ENCODE results near the gene L3MBTL3.

GRCh38 chr6:130176378-130176777, 158.0 kb downstream of the L3MBTL3 start:
- TF ChIP-seq CTCF (IDR thresholded peaks at IDR 0.05) (no peak), CHD4 (IDR thresholded peaks at IDR 0.05; ENCODE audit: borderline replicate concordance) (no peak), BCL3 (IDR thresholded peaks at IDR 0.05) (no peak)

Measured in A549 (cell line).